KOPT-K1 (cell line): ENCODE data around the gene CCDC69.

ENCODE experiments used
- H3K27ac ChIP-seq: fragments of 200-600 bp; sonication (generic); 2 replicates; pipeline ENCODE4 v1.5.1; 2016; ENCODE audit warnings: antibody characterized with exemption, mild to moderate bottlenecking, low read depth, low read length; ENCODE audit not compliant: poor library complexity, severe bottlenecking
- H3K36me3 ChIP-seq: fragments of 200-600 bp; sonication (generic); 2 replicates; pipeline ENCODE4 v1.5.1; 2017; ENCODE audit warnings: antibody characterized with exemption, mild to moderate bottlenecking, low read length, moderate library complexity; ENCODE audit not compliant: insufficient read depth
- H3K9me3 ChIP-seq: fragments of 200-600 bp; sonication (generic); 2 replicates; pipeline ENCODE4 v1.5.1; 2017; ENCODE audit warnings: antibody characterized with exemption, low read length, mild to moderate bottlenecking; ENCODE audit not compliant: insufficient read depth, poor library complexity, severe bottlenecking

Gene CCDC69

GRCh38 chr5:151222054-151222789 lies 1.7 kb downstream of the CCDC69 start:
- Histone ChIP-seq H3K9me3 (no peaks in the 10 kb centered on the region), H3K27ac (peak overlapping the region; percentile 88), H3K36me3 (peaks cover 63% of the 10 kb centered on the region)

GRCh38 chr5:151221574-151221973 lies 2.3 kb downstream of the CCDC69 start:
- no peaks in the 10 kb centered on the region for H3K9me3 ChIP-seq
- H3K27ac ChIP-seq, result peak overlapping the region; percentile 88
- peaks cover 69% of the 10 kb centered on the region for H3K36me3 ChIP-seq

GRCh38 chr5:151219789-151220188 lies 4.1 kb downstream of the CCDC69 start:
- Histone ChIP-seq H3K36me3 (peaks cover 87% of the 10 kb centered on the region), H3K9me3 (no peaks in the 10 kb centered on the region), H3K27ac (peak overlapping the region; percentile 88)

GRCh38 chr5:151219138-151219537 lies 4.8 kb downstream of the CCDC69 start:
- peaks cover 87% of the 10 kb centered on the region for H3K36me3 ChIP-seq
- H3K9me3 ChIP-seq, result no peaks in the 10 kb centered on the region
- peak overlapping the region; percentile 100 for H3K27ac ChIP-seq

- Histone ChIP-seq H3K9me3 (no peaks in the 10 kb centered on the region), H3K27ac (peak overlapping the region; percentile 100), H3K36me3 (peaks cover 89% of the 10 kb centered on the region)
These were observed 5.7 kb downstream of the CCDC69 start for GRCh38 chr5:151218177-151218576.

- Histone ChIP-seq H3K27ac (peak overlapping the region; percentile 100), H3K9me3 (no peaks in the 10 kb centered on the region), H3K36me3 (peaks cover 82% of the 10 kb centered on the region)
These were observed 7.1 kb downstream of the CCDC69 start for GRCh38 chr5:151216781-151217180.

GRCh38 chr5:151215546-151215880 lies 8.4 kb downstream of the CCDC69 start:
- Histone ChIP-seq H3K36me3 (peaks cover 69% of the 10 kb centered on the region), H3K9me3 (no peaks in the 10 kb centered on the region), H3K27ac (peak overlapping the region; percentile 100)

- no peaks in the 10 kb centered on the region for H3K9me3 ChIP-seq
- peak overlapping the region; percentile 100 for H3K27ac ChIP-seq
- peaks cover 63% of the 10 kb centered on the region for H3K36me3 ChIP-seq
These were observed 9.0 kb downstream of the CCDC69 start for GRCh38 chr5:151214614-151215545.

GRCh38 chr5:151213803-151214613 lies 9.9 kb downstream of the CCDC69 start:
- Histone ChIP-seq H3K9me3 (no peaks in the 10 kb centered on the region), H3K36me3 (peaks cover 54% of the 10 kb centered on the region), H3K27ac (peak overlapping the region; percentile 100)

GRCh38 chr5:151212406-151212798 lies 11.5 kb downstream of the CCDC69 start:
- Histone ChIP-seq H3K36me3 (peaks cover 38% of the 10 kb centered on the region), H3K27ac (peak overlapping the region; percentile 100), H3K9me3 (no peaks in the 10 kb centered on the region)

GRCh38 chr5:151208481-151208914 lies 15.4 kb downstream of the CCDC69 start:
- Histone ChIP-seq H3K27ac (peak overlapping the region; percentile 100), H3K9me3 (no peaks in the 10 kb centered on the region), H3K36me3 (0 out of 2 replicates have a peak, but pooled peaks cover 8% of the 10 kb centered on the region)

- Histone ChIP-seq H3K27ac (peak overlapping the region; percentile 55), H3K36me3 (peaks cover 18% of the 10 kb centered on the region), H3K9me3 (no peaks in the 10 kb centered on the region)
These were observed 18.5 kb downstream of the CCDC69 start for GRCh38 chr5:151205411-151205810.

- Histone ChIP-seq H3K27ac (no peak overlapping the region), H3K36me3 (peaks cover 30% of the 10 kb centered on the region), H3K9me3 (no peaks in the 10 kb centered on the region)
These were observed 19.8 kb downstream of the CCDC69 start for GRCh38 chr5:151204051-151204450.

GRCh38 chr5:151202381-151203139 lies 21.3 kb downstream of the CCDC69 start:
- Histone ChIP-seq H3K36me3 (peaks cover 39% of the 10 kb centered on the region), H3K9me3 (no peaks in the 10 kb centered on the region), H3K27ac (peak overlapping the region; percentile 56)
